ENCODE data around the gene NLRP9.

Gene NLRP9

GRCh38 chr19:55702131-55702627 is 36.0 kb downstream of the NLRP9 start:
- no peak for DNase-seq

- no peak for DNase-seq
Observed at GRCh38 chr19:55700813-55701212, 37.4 kb downstream of the NLRP9 start.

DNA sequence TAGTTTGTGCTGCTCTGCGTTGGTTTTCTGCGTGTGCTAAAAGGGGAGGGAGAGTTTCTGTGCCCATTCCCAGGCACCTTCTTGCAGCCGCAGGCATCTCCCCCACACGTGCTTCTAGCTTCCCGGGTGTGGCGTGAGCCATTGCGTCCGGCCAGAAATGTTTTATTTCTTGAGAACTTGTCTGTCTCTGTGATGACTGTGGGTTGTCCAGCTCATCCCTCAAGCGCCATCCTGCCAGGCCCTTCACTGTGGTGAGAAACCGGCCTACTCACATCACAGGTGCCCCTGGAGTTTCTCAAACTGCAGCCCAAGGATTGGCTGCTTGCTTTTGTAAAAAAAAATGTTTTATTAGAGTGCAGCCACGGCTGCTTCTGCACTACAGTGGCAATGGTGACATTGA is 39.0 kb downstream of the NLRP9 start:
- DNase-seq: no peak

DNA sequence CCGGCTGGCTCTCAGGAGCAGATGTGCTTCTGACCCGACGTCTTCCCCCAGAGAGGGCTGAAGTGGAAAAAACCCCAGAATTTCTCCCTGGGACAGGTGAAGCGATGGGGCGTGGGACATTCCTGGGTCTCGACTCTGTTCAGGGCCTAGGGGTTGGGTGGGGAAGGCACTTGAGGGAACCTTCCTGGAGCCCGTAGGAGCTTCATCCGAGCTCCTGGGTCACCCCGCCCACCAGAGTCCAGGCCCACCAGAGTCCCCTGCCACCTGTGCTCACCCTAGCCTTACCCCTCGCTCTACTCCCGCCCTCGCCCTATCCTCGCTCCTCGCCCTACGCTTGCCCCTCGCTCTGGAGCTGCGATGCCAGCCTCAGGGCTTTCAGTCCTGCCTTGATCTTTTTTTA is 39.9 kb downstream of the NLRP9 start:
- DNase-seq: no peak

DNA sequence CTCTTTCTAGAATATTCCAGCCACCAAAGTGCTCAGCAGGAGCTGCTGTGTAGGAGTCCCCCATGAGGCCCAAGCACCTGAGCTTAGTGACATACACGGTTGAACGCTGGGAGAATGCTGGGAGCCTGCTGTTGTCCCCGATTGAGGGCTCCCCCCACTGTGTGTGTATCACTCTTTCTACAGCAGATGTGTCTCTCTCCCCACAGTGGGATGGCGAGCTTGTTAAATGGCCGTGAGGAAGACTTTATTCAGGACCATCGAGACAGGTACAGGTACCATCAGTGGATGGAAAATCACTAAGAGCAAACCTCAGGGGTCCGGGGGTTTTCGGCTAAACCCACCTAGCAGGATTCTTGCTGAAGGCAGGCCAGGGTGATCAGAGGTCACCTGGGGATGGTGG is 40.5 kb downstream of the NLRP9 start:
- DNase-seq: no peak

- no peak for DNase-seq
Observed at GRCh38 chr19:55697069-55697440, 41.1 kb downstream of the NLRP9 start.

- DNase-seq: no peak
Observed at GRCh38 chr19:55696301-55697068, 41.7 kb downstream of the NLRP9 start.

DNA sequence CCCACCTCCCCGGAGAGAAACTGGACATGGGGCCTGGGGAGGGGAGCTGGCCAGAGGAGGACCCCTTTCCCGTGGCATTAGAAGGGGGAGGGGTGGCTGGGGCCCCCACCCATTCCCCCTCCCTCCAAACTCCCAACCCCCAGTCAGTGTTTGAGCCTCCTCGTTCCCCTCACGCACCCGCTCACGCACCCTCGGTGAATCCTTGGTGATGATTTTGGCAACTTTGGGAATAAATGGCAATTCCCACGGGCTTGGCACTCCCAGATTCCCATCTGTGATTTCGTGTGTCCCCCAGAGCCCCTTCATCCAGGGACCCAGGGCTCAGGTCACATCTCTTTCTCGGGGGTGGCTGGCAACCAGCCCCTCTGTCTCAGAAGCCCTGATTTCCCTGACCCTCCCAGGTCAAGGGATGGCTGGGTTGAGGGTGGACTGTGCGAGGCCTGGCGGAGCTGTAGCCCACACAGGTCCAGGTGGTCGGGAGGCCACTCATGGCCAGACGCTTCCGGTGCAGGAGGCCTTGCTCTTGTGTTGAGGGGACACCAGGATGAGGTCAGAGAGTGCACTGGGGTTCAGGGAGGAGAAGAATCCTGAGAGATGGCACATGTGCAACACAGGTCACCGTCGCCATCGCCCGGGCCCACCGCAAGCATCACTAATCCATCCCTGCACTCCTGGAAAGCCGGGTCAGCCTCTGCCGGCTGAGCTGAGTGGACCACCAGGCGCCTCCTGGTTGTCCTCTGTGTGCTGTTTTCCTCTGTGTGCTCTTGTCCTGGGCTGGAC is 42.5 kb downstream of the NLRP9 start:
- DNase-seq: no peak

DNA sequence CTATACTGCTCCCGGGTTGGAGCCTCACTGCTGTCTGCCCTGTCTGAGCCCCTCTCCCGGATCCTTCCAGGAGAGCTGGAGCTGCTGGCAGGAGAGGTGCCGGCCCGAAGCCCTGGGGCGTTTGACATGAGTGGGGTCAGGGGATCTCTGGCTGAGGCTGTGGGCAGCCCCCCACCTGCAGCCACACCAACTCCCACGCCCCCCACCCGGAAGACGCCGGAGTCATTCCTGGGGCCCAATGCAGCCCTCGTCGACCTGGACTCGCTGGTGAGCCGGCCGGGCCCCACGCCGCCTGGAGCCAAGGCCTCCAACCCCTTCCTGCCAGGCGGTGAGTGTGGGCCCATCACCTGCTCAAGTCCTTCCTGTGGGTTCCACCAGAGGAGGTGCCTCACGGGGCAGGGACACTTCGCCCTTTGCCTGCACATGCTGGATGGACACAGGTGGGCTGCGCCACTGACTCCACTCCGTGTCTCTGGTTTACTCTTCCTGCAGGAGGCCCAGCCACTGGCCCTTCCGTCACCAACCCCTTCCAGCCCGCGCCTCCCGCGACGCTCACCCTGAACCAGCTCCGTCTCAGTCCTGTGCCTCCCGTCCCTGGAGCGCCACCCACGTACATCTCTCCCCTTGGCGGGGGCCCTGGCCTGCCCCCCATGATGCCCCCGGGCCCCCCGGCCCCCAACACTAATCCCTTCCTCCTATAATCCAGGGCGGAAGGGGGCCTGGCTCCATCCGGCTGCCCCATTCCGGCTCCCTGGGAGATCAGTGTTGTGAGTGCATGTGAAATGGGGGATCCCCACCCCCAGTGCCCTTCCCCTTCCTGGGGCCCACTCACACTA is 43.3 kb downstream of the NLRP9 start:
- DNase-seq: no peak

DNA sequence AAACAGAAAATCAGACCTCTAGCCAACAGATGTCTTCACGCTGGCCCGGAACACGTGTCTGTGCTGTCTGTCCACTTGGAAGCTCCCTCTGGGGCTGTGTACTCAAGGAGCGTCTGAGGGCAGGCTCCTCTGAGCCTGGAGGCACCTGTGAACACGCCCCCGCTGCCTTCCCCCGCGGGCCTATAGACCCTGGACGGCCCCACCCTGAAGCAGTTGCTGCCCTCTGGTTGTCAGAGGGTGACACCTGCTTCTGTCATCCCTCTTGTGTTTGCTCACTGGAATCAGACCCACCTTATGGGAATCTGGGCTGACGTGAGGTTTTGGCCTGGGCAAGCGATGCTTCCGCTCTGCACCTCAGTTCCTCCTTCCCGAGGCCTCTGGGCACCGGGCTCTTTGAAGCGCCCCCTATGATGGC is 44.0 kb downstream of the NLRP9 start:
- no peak for DNase-seq

DNA sequence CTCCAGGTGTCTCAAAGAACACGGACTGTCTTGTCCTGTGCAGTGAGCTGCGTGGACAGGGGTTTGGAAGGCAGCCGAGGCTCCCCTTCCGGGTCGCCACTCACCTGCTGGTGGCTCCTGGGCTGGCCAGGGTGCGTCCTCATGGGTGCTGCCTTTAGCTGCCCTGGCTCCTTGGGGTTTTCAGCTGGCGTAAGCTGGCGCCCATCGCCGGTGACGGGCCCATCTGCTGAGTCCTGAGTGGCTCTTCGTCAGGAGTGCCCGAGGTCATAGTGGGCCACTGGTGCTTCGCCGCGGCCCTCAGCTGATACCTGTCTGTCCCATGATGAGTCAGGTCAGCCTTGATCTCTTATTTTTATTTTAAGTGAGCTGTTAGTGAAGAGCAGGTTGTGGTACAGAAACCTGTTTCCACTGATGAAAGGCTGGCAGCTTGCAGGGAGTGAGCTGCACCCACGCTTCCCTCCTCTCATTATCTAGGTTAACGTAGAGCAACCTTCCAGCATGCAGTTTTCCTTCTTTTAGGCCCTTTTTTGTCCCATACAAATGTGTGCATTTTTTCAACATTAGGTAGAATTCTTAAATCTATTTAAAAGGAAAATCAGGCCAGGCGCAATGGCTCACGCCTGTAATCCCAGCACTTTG is 44.7 kb downstream of the NLRP9 start:
- no peak for DNase-seq

- no peak for DNase-seq
Observed at GRCh38 chr19:55692681-55693081, 45.5 kb downstream of the NLRP9 start.

DNA sequence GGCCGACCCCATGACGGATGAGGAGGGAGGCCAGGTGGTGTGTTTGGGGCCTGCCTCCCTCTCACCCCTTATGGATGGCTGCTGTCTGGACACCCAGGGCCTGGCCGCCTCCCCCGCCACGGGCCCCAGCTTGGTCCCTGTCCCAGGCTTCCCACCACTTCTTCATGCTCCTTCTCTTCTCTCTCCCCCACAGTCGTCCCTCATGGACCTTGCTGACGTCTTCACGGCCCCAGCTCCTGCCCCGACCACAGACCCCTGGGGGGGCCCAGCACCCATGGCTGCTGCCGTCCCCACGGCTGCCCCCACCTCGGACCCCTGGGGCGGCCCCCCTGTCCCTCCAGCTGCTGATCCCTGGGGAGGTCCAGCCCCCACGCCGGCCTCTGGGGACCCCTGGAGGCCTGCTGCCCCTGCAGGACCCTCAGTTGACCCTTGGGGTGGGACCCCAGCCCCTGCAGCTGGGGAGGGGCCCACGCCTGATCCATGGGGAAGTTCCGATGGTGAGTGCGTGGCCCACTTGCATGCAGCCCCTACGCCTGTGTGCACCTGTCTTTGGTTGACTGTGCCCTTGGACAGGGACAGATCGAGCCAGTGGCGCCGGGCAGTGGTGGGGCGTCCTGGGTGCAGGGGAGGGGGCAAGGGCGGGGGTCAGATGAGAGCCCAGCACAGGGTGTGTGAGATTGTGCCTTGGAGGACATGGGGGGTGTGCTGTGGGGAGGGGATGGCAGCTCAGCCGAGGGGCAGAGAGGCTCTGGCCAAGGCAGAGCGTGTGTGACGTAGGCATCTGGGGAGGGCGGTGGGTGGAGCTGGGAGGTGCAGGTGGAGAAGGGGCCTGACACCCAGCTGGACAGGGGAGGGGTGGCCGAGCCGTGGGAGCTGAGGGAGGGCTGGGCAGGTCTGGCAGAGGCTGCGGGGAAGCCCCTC is 46.4 kb downstream of the NLRP9 start:
- no peak for DNase-seq

DNA sequence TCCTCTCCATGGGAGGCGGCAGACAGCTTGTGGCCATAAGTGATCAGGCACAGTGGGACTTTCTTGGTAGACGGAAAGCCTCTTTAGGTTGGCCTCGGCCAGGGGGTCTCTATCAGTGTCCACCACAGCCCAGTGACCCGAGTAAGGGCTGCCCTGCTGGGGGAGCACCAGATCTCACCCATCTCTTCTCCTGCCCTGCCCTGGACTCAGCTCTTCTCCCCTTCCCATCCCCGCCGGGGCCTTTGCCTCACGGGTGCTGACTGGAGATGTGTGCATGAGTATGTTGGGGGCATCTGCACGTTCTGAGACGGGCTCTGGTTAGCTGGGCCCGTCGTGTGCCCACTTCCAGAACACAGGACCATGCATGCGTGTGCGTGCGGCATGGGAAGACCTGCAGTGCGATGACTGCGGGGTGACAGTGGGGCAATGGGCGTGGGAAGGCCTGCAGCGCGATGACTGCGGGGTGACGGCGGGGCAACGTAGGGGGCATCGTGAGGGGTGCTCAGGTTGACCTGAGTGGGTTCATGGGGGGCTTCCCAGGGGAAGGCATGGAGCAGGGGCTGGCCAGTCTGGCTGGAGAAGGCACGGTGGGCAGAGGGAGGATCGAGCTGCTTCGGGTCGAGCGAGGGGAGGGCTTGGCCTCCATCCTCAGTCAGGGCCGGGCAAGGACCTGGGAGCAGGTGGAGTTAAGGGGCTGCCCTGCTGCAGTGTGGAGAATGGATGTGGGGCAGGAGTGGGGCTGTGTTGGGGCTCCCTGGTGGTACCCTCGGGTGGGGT is 47.2 kb downstream of the NLRP9 start:
- DNase-seq: no peak

- DNase-seq: no peak
Observed at GRCh38 chr19:55690109-55690768, 48.0 kb downstream of the NLRP9 start.

DNA sequence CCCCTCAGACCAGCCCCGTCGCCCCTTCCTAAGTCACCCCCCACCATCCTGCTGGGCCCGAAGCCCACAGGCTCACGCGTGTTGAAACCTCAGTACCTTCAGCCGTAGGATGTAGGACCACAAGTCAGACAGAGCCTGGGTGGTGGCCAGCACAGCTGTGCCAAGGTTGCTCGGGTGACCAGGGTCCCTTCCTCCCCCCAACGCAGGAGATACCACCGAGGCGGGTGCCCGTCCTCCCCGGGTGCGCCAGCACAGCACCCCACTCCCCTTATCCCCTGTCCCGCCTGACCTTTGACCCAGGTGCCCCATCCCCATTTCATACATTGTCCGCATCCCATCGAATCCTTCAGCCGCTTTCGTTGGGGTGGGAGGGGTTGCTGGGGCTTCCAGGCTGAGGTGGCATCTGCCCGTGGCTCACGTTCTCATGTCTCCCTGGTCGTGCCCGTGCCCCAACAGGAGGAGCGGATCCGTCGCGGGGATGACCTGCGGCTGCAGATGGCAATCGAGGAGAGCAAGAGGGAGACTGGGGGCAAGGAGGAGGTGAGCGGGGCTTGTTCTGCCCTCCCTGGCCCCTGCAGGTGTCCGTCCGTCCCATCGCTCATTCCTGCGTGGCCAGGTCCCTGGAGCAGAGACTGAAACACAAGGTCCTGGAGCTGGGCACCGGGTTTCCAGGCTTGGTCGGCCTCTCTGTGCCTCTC is 48.6 kb downstream of the NLRP9 start:
- no peak for DNase-seq

GRCh38 chr19:55688422-55689218 is 49.6 kb downstream of the NLRP9 start:
- DNase-seq: peak; percentile 48 to 53

DNA sequence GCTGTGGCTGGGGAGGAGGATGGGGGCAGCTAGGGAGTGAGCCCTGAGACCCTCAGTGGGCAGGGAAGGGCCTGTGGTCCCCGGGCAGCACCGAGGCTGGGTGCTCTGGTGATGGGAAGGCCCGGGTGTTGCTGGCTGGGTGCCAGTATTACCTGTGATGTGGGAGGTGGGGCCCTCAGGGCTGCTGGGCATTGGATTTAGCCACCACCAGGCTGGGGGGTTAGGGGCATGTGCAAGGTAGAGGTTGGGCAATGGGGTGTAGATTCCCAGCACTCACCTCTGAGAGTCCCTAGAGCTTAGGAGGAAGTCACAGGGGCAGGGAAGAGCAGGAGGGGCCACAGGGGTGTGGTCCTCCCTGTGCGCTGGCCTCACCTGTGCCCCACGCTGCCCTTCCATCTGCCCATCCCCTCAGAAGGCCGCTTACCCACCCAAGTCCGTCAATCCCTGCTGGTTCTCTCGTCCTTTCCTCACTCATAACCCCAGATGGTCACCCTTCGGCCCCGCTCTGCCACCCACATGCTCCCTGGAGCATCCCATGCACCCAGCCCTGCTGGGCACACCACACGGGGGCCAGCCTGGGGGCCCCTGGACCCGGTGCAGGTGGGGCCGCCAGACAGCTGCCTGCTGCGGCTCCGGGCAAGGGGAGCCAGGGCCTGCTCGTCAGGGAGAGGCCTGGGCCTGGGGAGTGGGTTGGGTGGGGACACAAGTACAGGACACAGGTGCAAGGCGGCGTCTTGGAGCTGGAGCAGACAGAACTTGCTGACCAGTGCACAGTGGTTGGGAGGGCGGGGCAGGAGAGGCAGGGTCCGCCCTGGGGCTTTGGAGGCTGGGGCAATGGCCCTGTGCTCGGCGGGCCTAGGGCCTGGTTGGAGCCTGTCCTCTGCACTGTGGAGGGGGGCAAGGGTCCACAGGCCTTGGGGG is 50.7 kb downstream of the NLRP9 start:
- no peak for DNase-seq

All from NCI-H2081 (cell line).